Loucy (cell line): ENCODE data around the gene ETHE1.

Source experiments
- CTCF ChIP-seq: fragments of 200-600 bp; sonication (generic); conservative IDR thresholded peaks from 2 replicates; pipeline ENCODE4 v1.5.1; 2014; ENCODE audit warnings: mild to moderate bottlenecking, antibody characterized with exemption, low read length
- EZH2phosphoT487 ChIP-seq: fragments of 200-600 bp; IDR thresholded peaks from 2 replicates; pipeline ENCODE4 v1.6.1; 2018; ENCODE audit warnings: antibody characterized with exemption, mild to moderate bottlenecking, moderate library complexity, borderline replicate concordance

GRCh38 chr19:43489310-43489709 lies 37.7 kb downstream of the ETHE1 start:
- TF ChIP-seq CTCF = no peak
- TF ChIP-seq EZH2phosphoT487 = no peak
